NCI-H2196 treated with DMSO at 0.1 percent for 48 hours (cell line): Measurements from ENCODE around the gene RAB3C.

ENCODE experiments used
- DNase-seq: peaks from one replicate; lab custom pipeline; 2025; ENCODE audit not compliant: unreplicated experiment; lab: John Stamatoyannopoulos, UW

RAB3C gene

DNA sequence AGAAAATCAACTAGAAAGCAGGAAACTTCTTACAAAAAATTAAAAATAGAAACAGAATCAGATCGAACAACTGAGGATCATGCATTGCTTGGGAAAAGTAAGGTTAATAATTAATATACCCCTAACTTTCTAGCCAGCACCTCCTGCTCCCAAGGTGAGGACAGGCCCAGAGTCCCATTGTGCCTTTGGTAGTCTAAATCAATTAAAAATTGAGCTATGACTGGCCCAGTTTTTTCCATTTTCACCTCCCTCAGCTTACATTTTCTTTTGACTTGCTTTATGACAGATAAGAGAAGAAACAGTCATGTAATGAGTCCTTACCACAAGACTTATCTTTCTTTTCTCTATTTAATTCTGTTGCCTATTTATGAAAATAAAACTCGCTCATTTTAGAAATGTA is 182.2 kb downstream of the RAB3C start:
- no peak for DNase-seq

DNA sequence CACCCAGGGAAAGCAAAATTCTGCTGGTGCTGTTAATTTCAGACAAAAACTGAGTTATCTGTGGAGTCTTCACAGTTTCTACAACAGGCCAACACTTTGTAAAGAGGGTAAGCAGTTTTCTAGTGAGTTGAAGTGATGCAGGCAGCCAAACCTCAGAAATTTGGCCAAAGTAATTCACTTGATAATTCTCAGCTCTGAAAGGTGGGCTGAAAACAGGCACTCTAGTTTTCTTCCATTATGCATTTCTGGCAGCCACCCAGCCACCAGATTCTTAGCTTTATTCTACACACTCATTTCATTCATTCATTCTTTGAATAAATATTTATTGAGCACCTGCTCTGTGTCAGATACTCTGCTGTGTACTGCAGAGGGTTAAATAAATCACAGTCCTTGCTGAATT is 184.2 kb downstream of the RAB3C start:
- no peak for DNase-seq

DNA sequence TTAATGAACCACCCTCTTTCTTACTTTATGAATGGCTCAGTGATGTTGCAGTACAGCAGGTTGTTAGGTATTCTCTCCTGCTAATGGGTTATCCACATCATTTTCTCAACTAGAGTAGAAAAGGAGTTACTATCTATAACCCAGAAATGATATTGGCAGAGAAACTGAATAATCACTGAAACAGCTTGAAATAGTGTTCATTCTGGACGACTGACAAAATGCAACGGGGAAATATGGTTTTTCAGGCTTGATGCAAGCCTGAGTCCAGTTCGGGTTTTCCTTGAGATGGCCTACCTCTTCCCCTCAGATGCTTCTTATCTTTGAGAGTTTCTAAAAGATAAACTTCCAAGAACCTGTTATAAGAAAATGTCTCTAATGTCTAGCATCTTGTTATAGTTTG is 187.3 kb downstream of the RAB3C start:
- no peak for DNase-seq

DNA sequence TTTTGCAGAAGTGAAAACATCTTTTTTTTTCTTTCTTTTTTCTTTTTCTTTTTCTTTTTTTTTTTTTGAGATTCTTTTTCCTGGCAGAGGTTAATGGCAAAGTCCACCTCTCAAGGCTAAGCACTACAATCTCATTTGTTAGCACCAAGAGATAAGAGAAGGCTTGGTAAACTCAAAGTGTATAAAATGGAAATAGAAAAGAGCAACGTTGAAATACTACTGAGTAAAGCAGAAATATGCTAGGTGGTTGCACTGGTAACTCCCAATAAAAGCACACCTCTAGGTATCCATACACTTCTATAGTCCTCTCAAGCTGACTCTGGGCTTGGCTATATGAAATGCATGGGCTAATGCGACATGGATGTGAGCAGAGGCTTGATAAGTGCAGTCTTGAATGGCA is 188.9 kb downstream of the RAB3C start:
- no peak for DNase-seq

DNA sequence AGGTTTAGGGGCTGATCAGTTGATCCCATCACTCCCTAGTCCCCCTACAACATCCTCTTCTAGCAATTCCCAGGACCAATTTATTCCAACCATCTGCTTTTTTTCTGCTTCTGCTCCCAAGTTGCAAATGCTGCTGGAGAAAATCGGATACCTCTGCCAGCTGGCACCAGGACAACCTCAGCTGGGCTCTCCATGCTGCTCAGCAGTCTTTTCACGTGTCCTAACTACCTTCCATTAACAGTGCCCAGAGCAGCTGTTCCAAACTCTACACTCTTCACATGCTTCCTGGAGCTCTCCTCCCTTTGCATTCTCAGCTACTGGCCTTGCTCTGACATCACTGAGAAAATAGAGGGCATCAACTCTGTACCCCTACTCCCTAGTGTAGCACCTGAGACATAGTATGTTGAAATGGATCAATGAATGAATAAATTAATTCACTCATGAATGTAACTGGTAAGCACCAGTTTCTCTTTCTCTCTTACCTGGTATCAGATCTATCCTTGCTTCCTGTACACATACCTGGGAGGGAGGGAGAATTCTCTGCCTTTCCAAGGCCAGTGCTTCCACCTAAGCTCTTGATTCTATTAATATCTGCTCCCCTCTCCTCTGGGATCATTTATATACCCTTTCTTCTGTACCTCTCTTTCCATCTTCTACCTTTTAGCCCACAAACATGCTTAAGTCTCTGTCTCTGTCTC is 191.0 kb downstream of the RAB3C start:
- DNase-seq = no peak

DNA sequence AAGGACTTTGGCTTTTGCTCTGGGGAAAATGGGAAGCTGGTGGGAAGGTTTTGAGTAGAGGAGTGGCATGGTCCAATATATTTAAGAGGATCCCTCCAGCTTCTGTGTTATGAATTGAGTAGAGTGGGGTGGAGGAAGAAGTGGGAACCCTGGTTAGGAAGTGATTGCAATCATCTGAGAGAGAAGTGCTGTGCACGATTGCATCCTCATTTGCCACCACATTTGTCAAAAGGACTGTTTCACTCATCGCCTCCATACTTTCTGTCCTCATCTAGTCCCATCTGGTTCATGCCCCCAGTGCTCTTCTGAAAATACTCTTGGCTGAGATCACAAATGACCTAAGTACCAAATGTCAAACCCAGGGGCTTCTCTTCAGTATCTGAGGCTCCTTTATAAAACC is 192.1 kb downstream of the RAB3C start:
- no peak for DNase-seq

DNA sequence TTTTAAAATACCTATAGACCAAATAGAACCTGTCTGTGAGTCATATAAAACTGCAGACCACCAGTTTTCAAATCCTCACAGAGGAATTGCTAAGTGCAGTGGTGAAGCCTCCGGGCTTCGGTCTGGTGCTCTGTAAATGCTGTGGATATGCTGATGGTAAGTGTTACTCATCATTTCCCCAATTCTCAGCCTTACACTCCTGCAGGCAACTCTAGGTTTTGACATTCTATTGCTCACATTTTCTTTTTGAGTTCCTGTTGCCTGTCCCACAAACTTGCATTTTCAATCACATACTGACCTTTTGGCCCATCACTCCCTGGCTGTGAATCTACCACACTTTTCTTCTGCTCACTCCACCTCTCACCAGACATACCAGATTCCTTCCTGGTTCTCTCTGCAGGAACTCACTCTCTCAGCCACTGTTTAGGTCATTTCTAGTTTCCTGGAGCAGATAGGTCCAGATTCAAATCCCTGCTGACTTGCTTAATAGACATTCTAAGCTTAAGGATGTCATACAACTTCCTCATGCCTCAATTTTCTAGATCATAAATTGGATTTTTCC is 192.9 kb downstream of the RAB3C start:
- DNase-seq = no peak

DNA sequence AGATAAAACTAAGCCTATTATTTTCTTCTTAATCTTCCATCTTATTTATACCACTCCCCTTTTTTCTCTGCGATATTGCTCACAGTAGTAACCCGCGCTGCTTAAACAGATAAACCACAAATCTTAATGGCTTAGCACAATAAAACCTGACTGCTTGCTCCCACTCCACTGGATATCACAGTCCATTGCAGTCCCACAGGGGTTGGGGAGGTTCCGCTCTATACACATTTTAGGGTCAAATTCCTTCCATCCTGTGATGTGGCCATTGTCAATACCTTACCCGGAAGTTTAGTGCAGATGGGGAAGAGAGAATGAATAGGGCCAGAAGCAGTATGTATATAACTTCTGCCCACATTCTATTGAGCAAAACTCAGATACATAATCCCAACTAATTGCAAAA is 193.7 kb downstream of the RAB3C start:
- DNase-seq = no peak

DNA sequence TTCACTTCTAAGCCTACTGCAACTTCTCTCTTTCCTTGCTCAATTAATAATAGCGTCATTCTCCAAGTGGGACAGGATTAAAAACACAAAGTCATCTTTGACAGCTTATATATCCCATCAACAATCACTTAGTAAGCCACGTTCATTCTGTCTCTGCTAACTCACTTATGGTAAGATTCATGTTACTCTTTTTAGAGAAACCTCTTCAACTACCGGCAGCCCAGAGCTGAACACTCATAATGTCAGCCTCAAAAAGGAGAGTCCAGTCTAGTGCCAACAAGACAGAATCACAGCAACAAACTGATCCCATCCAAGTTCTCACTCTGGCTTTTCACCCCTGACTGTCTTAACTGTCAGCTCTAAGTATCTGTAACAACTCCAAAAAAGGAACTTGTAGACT is 196.0 kb downstream of the RAB3C start:
- DNase-seq = no peak

DNA sequence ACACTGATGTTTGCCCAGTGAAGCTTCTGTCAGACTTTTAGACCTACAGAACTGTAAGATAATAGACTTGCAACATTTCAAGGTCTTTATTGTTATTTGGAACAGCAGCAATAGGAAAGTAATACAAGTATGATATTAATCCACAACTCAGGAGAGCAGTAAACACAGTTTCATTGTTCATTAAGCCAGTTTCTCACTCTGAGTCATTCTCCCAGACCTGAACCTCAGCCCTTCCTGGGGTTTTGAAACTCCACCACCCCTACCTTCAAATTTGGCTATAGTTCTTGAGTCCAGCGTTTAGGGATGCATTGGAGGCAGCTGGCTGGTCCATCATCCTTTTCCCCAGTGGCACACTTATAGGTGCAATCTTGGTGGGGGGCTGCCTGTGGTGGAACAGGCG is 203.2 kb downstream of the RAB3C start:
- no peak for DNase-seq

DNA sequence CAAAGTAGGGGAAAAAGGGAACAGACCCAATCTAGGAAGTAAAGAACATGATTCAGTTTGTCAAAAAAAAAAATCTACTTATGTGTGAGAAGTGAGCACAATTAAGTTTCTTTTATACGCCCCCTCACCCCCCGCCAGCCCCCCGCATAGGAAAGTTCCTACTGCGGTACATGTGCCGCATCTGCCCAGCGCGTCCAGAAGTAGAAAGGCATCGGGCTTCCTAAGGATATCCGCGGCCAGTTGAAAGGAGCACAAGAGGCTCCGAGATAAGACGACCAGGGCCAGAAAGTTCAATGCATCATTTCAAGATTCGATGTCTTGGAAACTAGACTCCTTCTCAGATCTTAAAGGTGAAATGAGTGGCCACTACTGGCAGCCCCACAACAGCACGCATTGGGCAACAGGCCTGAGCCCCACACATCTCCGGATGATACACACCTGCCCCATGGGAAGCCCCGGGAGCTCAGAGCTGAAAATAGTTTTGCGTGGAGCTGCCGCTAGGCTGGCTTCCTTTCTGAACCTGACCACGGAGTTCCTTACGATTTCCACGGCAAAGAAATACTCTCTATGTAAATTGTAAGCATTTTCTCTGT is 203.9 kb downstream of the RAB3C start:
- no peak for DNase-seq

DNA sequence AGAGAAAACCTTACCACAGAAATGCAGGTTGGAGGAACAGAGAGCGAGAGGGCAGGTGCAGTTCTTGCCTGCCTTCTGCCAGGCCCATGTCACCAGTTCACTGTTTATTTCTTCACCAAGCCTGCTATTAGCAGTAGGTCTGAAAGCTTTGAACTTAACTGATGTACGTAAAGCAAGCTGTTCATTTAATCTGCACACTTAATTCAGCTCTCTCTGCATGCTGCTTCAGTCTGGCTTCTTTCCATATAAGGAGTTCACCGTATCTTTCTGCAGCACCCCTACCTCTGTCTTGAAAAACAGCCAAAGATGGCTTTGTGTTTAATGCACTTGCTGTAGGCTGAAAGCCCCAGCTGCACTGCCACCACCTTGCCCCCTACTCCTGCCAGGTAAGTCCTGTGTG is 205.1 kb downstream of the RAB3C start:
- no peak for DNase-seq

DNA sequence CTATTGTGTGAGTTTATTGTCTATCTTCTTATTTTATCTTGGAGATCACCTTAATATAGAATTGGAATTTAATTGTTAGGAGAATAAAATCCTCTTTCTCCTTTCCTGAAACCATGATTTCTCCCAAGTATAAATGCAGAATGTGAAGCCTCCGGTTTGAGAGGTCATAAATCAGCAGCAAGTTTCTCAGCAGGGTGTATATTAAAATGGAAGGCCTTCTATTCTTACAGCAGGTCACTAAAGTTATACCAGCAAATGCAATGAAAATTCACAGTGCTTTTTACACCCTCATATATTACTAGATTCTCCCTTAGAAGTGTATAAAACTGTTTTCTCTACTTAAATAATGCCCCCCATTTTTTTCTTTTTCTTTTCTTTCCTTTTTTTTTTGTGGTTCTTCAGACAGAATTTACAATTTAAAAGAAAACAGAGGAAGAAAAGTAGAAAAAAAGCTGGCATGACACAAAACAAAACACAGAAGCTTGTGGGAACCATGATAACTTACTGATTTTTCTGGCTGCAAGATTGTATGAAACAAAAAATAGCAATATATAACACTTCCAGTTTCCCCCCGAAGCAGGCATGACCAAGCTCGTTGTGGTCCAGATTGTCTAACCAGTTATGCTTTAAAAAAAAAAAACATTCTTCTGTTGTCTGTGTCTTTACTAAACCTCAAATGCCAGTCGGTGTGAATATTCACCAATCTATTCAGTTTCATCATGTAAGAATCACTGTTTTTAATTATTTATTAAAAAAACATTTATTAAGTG is 211.2 kb downstream of the RAB3C start:
- DNase-seq = no peak

DNA sequence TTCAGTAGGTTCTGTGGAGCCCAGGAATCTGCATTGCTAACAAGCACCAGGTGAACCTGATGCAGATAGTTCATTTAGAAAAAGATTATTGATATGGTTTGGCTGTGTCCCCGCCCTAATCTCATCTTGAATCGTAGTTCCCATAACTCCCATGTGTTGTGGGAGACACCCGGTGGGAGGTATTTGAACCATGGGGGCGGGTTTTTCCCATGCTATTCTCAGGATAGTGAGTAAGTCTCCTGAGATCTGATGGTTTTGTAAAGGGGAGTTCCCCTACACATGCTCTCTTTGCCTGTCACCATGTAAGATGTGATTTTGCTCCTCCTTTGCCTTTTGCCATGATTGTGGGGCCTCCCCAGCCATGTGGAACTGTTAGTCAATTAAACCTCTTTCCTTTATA is 212.0 kb downstream of the RAB3C start:
- no peak for DNase-seq

DNA sequence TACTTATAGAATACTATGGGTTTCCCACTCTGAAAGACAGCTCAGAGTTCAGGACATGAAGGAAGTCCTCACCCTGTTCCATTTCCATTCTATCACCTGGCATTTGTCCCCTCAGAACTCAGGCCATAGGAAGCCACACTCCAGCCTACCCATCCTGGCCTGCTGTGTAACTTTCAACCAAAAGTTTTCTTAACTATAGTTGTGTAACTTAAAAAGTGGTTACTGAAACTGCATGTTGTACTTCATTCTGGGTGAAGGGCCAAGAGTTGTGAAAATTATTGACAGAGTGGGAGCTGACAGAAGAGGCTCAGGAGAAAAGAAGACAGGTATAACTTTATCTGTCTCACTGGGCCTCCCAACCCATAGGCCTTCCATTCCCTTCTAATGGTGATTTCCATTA is 212.5 kb downstream of the RAB3C start:
- no peak for DNase-seq

DNA sequence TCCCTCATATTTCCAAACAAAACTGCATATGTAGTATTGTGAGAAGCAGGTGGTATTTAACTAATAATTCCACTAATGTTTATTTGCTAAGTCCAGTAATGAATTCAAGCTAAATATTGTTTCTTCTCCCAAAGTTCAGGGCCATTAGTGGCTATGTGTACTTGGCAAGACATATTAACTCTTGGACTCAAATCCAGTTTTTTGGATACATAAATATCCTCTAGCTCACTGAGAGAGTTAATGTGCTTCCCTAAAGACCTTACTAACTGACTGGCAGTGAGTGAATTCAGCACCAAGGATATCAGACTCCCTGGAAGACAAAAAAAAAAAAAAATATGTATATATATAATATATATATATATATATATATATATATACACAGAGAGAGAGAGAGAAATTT is 214.1 kb downstream of the RAB3C start:
- no peak for DNase-seq

DNA sequence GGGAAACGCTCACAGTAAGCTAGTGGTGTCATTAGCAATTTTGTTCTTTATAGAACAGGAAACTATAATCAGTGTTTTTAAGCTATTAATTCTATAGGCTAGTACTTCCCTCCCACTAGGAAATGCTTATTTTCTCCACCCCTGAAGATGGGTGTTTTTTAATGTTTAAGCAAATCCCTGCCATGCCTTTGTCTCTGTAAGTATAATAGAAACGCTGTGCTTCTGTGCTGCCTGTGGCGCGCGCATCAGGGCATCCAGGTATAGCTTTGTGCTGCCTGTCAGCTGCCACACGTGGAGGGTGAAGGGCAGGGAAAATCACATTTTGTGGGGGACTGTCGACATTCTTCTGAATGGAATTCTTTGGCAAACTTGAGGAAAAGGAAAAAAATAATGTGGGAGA is 217.5 kb downstream of the RAB3C start:
- no peak for DNase-seq

DNA sequence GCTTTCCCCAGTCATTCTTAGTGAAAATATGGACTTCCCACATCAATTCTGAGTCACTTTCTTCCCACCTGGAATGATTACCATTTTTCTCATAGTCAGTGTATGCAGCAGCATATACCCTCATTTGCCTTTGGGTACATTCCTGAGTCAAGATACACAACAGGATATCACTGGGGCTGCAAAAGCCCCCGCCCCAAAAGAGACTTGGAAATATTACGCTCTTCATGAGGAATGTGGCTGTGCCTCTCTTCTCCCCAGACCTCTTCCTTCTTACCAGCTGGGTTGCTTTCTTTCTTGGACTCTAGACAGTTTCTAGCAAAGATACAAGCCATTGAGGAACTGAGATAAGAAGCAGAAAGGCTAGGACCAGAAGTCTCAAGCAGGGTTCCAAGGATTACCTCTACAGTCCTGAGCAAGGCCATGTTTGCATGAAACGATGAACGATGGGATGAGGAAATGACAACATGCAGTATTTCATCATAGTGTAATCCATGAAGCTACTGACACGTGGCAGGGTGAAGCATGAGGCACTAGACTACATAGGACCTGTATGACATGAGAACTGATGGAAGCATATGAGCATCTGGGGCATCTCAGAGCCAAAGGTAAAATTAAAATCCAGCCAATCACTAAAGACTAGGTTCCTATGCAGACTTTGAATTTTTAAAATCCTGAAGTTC is 218.1 kb downstream of the RAB3C start:
- no peak for DNase-seq

DNA sequence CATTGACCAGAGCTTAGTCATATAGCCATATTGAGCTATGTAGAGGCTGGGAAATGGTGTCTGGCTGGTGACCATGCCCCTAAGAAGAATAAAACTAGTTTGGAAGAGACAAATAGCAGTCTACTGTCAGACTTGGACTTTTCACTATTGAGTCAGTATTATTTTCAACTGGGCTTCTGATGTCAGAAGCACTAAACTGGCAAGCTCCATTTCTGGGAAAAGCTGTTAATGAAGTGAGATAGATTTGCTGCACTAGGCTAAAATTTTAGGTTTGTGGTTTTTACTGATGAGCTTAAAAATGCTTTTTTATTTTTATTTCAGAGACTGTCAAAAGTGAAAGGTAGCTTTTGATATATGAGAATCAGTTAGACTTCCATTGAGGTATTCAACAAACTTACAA is 220.2 kb downstream of the RAB3C start:
- no peak for DNase-seq

DNA sequence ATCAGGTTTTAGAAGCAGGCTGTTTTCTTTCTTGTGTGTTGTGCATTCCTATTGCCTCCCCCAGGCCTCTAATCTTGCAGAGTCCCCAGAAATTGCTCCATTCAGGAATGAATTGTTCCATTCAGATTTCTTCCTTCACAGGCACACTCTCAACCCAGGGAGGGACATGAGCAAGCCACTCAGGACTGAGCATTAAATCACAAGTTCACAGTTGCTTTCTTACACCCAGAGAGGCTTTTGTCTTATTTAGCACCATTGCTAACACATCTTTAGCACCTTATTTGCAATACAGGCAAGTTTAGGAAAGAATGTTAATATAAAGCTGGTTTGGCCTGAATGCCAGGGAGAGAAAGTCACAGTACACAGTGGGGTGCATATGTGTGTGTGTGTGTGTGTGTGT is 221.4 kb downstream of the RAB3C start:
- DNase-seq = no peak

DNA sequence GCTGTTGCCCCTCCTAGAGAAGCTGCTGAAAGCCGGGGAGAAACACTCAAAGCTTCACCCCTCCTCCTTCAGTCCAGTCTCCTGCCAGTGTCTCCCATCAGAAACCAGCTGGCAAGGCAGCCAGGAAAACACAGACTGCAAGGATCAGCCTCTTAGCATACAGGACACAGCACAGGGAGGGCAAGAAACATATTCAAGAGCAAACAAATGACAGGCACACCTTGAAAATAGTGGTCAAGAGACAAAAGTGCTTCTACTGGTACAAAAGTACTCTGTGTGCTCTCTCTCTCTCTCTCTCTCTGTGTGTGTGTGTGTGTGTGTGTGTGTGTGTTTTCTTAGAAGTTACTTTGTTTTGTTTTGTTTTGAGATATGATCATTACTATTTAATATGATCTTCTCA is 227.2 kb downstream of the RAB3C start:
- no peak for DNase-seq

DNA sequence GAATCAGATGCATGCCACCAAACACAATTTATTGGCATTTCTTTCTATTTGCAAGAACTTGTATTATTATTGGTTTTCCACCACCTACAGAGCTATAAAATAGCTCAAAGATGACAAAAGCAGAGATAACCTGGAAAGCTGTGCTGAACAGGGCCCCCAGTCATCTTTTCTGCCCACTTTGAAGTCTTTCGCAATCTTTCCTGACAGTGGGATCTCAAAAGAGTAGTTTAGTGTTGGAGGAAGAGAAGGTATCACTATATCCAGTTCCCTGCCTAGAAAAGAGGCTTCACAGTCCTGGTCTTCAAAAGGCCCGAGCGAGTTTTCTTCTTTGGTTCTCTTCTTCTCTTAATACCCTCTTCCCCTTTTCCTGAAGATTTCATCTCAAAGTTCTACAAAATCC is 231.0 kb downstream of the RAB3C start:
- DNase-seq = no peak
